DMS79 treated with DMSO at 0.1 percent for 48 hours (cell line): ENCODE results near the gene SENP6.
A peak's percentile ranks its signal among the peaks of the same experiment; 100 is the strongest.
"Not testable (repeated sequence)": the region's sequence is repeated elsewhere in the genome, so short reads cannot be mapped to it uniquely, and the experiment has no call there.

Source experiments
- DNase-seq: peaks from one replicate; lab custom pipeline; 2025; lab: John Stamatoyannopoulos, UW

The SENP6 gene

GRCh38 chr6:75601304-75602245, at the start of gene SENP6:
Gene SENP6, plus strand, starts transcription at chr6:75601880. Its CDS starts 645 bp downstream, at chr6:75602525.
- peak; percentile 69 for DNase-seq

GRCh38 chr6:75556240-75556639, 45.4 kb upstream of the SENP6 start:
- no peak for DNase-seq

- no peak for DNase-seq
These were observed 44.6 kb upstream of the SENP6 start for GRCh38 chr6:75557068-75557467.

GRCh38 chr6:75563032-75563431, 38.6 kb upstream of the SENP6 start:
- no peak for DNase-seq

GRCh38 chr6:75566137-75566767, 35.4 kb upstream of the SENP6 start:
- DNase-seq = no peak

- no peak for DNase-seq
These were observed 33.6 kb upstream of the SENP6 start for GRCh38 chr6:75568100-75568499.

- DNase-seq = no peak
These were observed 32.7 kb upstream of the SENP6 start for GRCh38 chr6:75568965-75569364.

GRCh38 chr6:75570671-75571070, 31.0 kb upstream of the SENP6 start:
- DNase-seq = not testable (repeated sequence)

- DNase-seq = no peak
These were observed 29.6 kb upstream of the SENP6 start for GRCh38 chr6:75572072-75572471.

GRCh38 chr6:75579951-75580350, 21.7 kb upstream of the SENP6 start:
- no peak for DNase-seq

GRCh38 chr6:75581231-75581630, 20.4 kb upstream of the SENP6 start:
- DNase-seq = no peak

- DNase-seq = not testable (repeated sequence)
These were observed 17.1 kb upstream of the SENP6 start for GRCh38 chr6:75584552-75584951.

- DNase-seq = no peak
These were observed 12.7 kb upstream of the SENP6 start for GRCh38 chr6:75588948-75589347.

- DNase-seq = no peak
These were observed 11.3 kb upstream of the SENP6 start for GRCh38 chr6:75590370-75590769.

GRCh38 chr6:75596380-75596779, 5.3 kb upstream of the SENP6 start:
- not testable (repeated sequence) for DNase-seq

GRCh38 chr6:75600768-75601167, 912 bp upstream of the SENP6 start:
- peak; percentile 43 for DNase-seq

GRCh38 chr6:75602246-75603105, 796 bp downstream of the SENP6 start:
- DNase-seq = peak; percentile 52

- DNase-seq = no peak
These were observed 1.4 kb downstream of the SENP6 start for GRCh38 chr6:75603106-75603420.

- DNase-seq = no peak
These were observed 2.6 kb downstream of the SENP6 start for GRCh38 chr6:75604294-75604693.

GRCh38 chr6:75605635-75606034, 4.0 kb downstream of the SENP6 start:
- DNase-seq = peak; percentile 59

GRCh38 chr6:75608304-75608703, 6.6 kb downstream of the SENP6 start:
- no peak for DNase-seq

GRCh38 chr6:75608956-75609533, 7.4 kb downstream of the SENP6 start:
- no peak for DNase-seq
